Astrocyte of the cerebellum (primary cell): ENCODE measurements around the gene KCNAB3.

ENCODE experiments used
- DNase-seq: peaks from one replicate; pipeline ENCODE4 v3.0.0-alpha.2; 2011; ENCODE audit warnings: low read depth
- H3K4me3 ChIP-seq: 2 replicates; pipeline ENCODE4 v1.5.1; 2011; ENCODE audit warnings: mild to moderate bottlenecking, low read depth, low read length, moderate library complexity
- CTCF ChIP-seq: IDR thresholded peaks from 2 replicates; pipeline ENCODE4 v1.5.1; 2012; ENCODE audit warnings: low read length, low read depth, moderate library complexity, mild to moderate bottlenecking; ENCODE audit errors: missing control alignments
- in situ Hi-C: cut with HindIII; loops from 2 replicates; pipeline ENCODE4 v1.10.0; 2017; ENCODE audit warnings: low sequenced_read_pairs

The KCNAB3 gene

GRCh38 chr17:7951143-7951792, 21.6 kb upstream of the KCNAB3 start:
- no peak for DNase-seq
- no peak for TF ChIP-seq CTCF
- H3K4me3 ChIP-seq, result no peak overlapping the region
- in situ Hi-C loops, result no loop called here

DNA sequence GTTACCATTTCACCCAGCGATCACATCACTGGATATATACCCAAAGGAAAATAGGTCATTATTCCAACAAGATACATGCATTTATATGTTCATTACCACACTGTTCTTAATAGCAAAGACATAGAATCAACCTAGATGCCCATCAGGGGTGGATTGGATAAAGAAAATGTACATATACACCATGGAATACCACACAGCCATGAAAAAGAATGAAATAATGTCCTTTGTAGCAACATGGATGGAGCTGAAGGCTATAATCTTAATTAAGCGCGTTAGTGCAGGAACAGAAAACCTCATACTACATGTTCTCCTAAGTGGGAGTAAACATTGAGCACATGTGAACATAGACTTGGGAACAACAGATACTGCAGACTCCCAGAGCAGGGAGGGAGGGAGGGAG, 20.9 kb upstream of the KCNAB3 start:
- H3K4me3 ChIP-seq, result no peak overlapping the region
- TF ChIP-seq CTCF, result no peak
- DNase-seq, result no peak
- in situ Hi-C loops, result no loop called here

- in situ Hi-C loops, result no loop called here
- DNase-seq, result no peak
- TF ChIP-seq CTCF, result no peak
- H3K4me3 ChIP-seq, result no peak overlapping the region
These were observed 18.0 kb upstream of the KCNAB3 start for GRCh38 chr17:7947651-7948050.

DNA sequence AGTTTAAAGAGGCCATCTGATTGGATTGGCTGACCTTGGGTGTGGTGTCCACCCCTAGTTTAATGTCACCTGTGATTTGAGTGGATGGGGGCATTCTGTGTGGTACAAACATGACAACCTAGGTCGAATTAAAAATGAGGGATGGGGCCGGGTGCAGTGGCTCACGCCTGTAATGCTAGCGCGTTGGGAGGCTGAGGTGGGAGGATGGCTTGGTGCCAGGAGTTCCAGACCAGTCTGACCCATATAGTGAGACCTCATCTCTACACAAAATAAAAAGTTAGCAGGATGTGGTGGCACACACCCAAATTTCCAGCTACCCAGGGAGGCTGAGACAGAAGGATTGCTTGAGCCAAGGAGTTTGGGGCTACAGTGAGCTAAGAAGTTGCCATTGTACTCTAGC, 16.8 kb upstream of the KCNAB3 start:
- in situ Hi-C loops, result no loop called here
- TF ChIP-seq CTCF, result no peak
- H3K4me3 ChIP-seq, result no peak overlapping the region
- no peak for DNase-seq

- in situ Hi-C loops, result no loop called here
- DNase-seq, result no peak
- no peak overlapping the region for H3K4me3 ChIP-seq
- no peak for TF ChIP-seq CTCF
These were observed 16.0 kb upstream of the KCNAB3 start for GRCh38 chr17:7945651-7946050.

DNA sequence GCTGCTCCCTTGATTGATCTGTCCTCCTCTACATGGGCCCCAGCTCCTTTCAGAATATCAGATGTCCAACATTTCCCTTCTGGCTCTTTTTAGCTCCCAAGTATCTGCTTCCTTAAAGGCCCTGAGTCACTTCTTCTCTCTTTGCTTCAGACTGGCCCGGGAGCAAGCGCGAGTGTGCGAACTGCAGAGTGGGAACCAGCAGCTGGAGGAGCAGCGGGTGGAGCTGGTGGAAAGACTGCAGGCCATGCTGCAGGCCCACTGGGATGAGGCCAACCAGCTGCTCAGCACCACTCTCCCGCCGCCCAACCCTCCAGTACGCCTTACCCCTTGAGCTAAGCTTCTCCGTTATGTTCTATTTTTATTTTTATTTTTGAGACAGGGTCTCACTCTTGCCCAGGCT, 14.7 kb upstream of the KCNAB3 start:
- in situ Hi-C loops, result no loop called here
- TF ChIP-seq CTCF, result no peak
- DNase-seq, result no peak
- H3K4me3 ChIP-seq, result no peak overlapping the region

GRCh38 chr17:7943291-7943690, 13.6 kb upstream of the KCNAB3 start:
- no peak overlapping the region for H3K4me3 ChIP-seq
- no peak for TF ChIP-seq CTCF
- DNase-seq, result no peak
- in situ Hi-C loops, result no loop called here
